Measurements from ENCODE around the gene MAGI2.

- TF ChIP-seq CTCF (IDR thresholded peaks at IDR 0.05): no peak
- no peak for TF ChIP-seq POLR2A (IDR thresholded peaks at IDR 0.05)
Observed at GRCh38 chr7:78146546-78146945, 1306.9 kb downstream of the MAGI2 start.

Measured in body of pancreas (tissue), 4 donors.